Fibroblast of skin of abdomen (primary cell): ENCODE measurements around the gene SRCIN1.
A peak's percentile ranks its signal among the peaks of the same experiment; 100 is the strongest.

Experiments used
- DNase-seq: peaks from one replicate; pipeline ENCODE4 v3.0.0-alpha.2; 2013

Gene SRCIN1

DNA sequence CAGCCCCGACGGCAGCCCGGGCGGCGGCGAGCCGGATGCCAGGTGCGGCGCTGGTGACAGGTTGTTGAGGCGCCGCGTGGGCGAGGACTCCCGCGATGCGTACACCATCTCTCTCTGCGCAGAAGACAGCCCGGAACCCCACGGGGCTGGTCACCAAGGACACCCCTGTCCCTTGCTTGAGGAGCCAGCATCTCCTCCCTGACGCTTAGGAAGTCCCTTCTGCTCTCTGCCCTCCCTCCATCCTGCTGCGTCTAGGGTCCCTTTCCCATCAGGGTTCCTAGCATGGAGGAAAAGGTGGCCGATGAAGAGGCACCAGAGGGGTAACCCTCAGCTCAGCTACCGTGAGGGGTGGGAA lies 43.6 kb downstream of the SRCIN1 start:
- no peak for DNase-seq

DNA sequence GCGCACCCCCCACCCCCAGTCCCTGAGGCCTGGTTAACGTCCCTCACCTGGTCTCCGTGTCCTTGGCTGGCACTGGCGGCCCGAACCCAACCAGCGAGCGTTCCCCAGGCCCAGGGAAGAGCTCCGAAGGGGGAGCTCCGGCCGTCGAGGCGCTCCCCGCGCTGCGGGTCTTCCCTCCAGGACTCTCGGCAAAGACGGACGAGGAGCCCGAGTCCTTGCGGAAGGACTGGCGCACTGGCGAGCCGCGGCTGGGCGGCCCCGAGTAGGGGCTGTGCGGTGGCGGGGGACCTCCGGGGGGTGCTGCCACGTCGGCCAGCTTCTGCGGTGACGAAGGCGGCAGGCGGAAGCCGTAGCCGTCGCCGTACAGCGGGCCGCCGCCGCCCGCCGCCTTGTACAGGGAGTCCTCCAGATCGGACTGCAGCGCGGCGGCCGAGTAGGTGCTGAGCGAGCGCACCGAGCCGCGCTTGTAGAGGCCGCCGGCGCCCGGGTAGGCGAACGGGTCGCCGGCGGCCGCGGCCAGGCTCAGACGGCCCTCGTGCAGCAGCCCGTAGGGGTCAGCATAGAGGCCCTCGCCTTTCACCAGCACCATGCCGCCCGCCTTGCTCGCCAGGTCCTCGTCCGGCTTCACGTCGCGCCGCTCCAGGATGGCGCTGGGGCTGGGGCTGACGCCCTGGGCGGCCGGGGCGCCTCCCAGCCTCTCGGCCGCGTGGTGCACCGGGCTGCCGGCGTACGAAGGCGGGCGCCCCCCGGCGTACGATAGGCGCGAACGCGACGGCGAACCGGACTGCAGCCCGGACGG lies 44.1 kb downstream of the SRCIN1 start:
- DNase-seq, result no peak

DNA sequence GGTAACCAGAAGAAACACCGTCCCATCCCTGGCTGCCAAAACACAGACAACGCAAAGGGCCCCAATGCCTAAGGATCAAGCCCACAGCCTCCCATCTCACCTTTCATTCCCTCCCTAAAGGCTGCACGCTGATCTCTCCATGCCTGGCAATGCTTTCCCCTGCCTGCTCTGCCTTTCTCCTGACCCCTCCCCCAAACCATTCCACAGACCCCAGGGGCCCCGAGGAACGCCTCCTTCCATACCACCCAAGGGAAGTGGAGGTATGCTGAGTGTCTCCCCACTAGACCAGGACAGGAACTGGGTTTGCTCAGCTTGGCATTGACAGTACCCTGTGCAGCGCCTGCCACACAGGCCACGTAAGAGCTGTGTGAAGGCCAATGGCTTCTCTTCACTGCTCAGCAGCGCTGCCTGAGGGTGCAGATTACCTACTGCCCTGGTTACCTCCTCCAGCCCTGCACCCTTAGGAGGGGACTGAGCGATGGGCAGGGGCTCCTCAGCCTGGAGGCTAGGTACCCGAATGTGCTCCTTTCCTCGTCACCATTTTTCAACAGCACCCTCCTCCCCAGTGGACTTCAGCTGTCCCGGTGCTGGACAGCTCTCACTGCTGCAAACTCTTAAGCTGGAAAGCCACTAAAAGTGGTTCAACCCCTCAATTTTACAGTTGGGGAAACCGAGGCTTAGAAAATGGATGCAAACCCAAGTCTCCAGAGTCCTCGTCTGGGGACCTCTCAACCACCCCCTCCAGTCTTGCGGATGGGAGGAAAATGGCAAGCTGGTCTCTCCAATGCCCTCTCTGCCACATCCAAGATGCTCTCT lies 45.0 kb downstream of the SRCIN1 start:
- peak; percentile 27 for DNase-seq

DNA sequence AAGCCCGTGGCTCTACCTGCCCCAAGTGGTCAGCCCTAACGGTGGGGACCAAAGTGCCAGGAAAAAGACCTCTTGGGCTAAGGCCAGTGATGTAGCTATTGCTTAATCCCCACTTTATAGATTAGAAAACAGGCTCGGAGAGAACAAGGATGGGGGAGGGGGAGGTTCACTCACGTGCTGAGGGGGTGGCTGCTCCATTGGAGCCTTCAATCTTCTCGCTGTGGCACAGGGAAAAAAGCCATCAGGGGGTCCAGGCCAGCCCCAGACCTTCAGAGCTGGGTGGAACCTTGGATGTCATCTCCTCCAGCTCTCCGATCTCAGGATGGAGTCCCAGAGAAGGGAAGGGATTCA lies 45.9 kb downstream of the SRCIN1 start:
- DNase-seq, result no peak

DNA sequence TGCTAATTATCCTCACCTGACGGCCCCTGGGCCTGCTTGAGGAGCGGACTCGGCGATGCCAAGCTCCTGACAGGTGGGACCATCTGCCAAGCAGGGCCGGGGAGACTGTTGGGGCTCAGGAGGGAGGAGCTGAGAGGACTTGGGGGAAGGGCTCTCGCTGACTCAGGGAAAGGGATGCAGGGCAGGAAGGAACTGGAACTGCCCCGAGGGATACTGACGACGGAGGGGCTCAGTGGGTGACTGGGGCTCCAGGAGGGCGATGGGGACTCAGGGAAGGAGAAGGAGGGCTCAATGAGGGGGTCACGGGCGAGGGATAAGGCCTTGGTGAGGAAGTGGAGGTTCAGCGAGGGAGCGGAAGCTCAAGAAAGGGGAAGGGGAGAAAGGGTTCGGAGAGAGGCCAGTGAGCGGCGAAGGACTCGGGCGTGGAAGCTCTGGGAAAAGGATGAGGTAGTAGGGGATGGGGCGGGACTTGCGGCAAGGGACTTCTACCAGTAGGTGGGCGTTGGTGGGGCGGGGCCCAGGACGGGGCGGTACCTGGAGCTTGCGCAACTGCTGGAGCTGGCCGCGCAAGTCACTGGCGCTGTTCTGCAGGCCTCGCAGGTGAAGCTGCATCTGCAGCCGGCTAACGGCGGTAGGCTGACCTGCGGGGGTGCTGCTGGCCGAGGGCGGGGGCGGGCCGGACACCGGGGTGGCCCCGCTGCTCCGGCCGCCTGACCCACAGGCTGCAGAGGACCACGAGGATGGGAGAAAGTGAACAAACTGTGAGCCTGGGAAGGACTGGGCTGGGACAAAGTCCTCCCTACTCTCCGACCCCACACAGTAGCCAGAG lies 46.5 kb downstream of the SRCIN1 start:
- DNase-seq, result peak; percentile 43

DNA sequence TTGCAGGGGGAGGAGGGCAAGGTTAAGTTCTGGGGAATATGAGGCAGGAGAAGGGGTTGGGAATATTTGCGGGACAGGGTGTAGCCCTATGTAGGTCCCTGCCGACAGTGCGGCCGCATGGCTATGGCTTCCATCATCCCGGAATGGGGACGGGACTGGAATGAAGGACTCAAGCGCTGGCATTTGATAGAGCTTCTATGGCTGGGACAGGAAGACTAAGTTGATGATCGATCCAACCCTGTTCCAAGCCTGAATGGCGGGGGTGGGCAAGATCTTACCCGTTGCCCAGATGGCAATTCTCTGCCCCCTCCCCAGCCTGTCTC lies 47.1 kb downstream of the SRCIN1 start:
- DNase-seq, result no peak

DNA sequence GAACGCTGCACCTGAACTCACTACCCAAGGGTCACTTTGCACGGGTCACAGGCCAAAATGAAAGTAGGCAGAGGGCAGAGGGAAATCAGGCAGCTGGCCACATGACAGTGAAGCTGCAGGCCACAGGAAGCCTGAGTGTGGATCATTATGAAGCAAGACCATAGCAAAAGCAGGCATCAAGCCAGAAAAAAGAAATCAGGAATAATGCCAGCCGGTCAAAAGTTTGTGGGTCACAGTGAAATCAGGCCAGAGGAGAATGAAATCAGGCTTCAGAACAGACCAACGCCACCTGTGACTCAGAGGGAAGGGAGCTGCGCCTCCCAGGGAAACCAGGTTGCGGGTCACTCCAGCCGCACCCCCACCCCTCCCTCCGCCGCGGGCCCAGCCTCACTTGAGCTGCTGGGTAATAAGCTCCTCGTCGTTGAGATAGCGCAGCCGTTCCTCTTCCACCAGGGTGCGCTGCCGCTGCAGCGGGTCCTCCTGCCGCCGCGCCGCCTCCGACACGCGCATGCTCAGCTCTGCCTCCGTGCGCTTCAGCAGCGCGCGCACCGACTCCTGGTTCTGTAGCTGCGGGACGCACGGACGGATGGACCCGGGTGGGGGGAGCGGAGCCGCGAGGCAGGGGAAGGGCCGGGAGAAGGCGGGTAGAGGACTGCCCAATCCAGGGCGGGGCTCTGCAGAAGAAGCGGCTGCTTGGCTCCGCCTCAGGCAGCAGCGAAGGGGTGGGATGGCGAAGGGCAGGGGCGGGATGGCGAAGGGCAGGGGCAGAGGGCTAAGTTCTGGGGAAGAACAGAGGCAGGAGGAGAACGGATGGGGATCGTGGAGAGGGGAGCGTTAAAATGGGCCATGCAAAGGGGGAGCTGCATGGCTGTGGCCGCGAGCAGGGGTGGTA lies 47.7 kb downstream of the SRCIN1 start:
- DNase-seq, result peak; percentile 86

DNA sequence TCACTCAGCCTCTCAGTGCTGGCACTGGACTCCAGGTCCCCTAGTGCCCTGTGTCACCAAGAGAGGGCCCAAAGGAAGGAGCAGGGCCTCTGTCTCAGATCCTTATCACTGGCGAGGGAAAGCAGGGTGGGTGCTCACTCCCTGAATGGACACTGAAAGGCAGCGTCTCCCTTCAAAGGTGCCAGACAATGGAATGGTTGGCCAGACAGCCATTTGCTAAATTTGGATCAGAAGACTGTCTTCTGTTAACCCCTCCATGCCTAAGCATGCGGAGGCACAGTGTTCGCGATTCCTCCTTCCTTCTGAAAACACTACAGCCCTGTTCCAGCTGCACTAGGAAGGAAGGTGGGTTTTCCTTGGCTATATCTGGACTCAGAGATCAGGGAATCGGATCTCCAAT lies 48.4 kb downstream of the SRCIN1 start:
- no peak for DNase-seq

DNA sequence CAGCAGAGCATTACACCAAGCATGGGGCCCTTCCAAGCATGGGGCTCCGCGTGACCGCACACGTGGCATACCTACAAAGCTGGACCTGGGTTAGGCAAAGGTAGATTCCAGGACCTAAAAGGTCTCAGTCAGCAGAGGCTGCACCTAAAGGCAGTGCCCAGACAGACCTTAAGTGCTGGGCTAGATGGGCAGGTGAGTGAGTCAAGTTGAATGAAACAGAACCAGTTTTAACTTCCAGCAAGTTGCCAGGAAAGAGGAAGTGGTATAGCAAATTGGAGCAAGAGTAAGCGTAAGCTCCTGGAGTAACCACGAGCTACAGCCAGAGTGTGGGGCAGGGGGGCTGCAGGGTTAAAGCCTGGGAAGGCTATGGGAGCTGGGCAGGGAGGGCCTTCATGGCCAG lies 49.5 kb downstream of the SRCIN1 start:
- no peak for DNase-seq

DNA sequence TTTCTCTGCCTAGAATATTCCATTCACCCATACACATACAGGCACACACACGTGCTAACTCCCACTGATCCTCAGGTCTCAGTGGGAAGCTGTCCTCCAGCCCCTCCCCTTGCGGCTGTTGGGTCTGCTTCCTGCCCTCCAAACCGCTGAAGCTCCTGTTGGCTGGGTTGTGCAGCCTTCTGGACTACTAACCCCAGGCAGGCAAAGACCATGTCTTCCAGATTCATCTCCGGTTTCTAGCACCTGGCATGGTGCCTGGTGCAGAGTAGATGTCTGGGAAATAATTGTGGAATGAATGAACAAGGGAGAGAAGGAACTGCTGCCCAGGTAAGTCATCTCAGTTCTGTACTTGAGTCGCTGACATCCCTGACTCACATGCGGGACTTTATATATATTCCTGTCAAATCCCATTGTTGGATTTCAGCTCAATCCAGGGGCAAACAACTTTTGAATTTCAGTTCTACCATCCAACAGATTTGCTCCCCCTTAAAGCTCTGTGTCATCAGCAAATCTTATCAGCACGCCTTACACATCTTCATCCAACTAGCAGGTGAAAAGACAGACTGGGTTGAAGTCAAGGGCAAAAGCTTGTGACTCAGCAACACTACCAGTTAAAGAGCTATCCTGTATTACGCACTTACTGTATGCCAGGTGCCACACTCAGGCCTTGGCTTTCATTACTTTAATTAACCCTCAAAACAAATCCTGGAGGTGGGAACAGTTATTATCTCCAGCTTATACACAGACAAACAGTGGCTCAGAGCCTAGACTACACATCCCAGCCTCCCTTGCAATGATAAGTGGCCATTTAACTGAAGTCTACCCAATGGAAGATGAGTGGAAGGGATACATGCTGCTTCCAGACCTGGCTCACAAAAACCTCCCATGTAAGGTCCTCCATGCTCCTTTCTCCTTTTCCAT lies 51.1 kb downstream of the SRCIN1 start:
- peak; percentile 15 for DNase-seq

DNA sequence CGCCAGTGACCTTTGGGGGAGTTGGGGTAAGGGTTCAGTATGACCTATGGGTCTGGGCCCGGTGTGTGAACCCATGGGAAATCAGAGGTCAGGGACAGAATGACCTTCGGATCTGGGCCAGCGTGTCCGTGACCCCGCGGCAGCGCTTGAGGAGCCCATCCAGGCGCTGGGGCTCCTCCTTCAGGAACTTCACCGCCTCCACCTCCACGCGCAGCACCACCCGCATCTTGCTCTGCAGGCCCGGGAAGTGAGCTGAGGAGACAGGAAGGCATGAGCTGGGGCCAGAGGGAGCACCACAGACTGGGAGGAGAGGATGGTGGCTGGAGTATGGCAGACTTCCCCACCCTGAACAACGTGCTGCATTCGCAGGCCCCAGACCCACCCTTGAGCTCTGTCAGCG lies 53.4 kb downstream of the SRCIN1 start:
- no peak for DNase-seq

DNA sequence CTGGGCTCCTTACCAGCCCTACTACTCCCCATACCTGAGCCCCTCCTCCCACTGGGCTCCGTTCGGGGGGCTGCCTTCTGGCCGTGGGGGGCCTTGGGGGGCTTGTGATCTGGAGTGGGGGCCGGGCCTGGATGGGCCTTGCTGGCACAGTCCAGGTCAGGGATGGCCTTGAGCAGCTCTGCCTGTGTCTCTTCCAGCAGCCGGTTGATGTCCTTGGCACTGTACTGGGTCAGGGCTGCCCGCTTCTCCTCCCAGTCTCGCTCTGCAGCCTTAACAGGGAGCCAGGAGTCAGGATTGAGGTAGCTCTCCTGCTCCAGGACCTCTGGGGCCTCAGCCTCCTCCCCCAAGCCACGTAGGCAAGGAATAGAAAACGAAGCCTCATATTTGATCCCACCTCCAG lies 54.6 kb downstream of the SRCIN1 start:
- DNase-seq, result no peak

DNA sequence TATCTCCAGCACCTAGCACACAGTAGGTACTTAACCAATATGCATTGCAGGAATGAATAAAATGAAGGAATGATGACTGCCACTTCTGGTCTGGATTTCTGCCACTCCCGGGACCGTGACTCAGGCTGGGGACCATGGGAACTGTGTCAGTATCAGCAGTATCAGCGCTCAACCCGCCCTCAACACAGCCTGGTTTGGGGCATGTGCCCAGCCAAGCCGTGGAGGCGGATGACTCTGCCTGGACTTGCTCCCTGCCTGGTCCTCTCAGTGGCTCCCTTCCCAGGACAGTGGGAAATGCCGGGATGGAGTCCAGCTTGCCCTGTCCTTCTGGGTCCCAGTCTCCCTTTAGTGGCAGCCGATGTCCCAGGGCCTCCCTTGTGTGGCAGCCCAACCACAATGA lies 55.1 kb downstream of the SRCIN1 start:
- no peak for DNase-seq

DNA sequence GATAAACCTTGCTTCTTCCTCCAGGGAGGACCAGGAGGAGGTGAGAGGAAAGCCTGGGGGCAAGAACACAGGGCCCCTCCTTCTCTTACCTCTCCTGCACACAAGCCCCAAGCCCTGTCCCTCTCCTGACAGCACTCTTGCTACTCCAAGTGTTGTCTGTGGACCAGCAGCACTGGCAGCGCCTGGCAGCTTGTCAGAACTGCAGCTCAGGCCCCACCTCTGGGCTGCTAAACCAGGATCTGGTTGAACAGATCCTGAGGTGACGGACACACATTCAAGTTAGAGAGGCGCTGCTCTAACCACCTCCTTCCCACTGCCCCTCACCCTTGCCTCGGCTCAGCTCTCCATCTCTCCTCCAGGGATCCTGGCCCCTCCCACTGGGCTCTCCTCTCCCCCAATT lies 56.5 kb downstream of the SRCIN1 start:
- no peak for DNase-seq

DNA sequence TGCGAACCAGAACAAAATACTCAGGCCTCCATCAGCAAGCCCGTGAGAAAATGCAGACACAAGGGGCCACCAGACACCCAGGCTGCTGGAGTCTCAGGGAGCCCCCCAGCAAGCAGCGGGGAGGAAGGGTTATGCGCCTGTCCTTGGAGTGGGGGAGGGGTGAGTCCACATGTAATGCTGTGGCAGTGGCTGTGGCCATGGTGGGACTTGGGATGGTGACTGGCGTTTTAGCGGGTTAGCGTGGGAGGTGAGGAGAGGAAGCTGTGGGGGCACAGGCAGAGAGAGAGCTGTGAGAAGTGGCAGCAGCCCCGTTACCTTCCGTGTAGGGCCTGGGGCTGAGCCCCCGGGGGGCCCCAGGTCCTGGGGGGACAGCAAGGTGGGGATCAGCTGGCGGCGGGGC lies 58.3 kb downstream of the SRCIN1 start:
- DNase-seq, result no peak

DNA sequence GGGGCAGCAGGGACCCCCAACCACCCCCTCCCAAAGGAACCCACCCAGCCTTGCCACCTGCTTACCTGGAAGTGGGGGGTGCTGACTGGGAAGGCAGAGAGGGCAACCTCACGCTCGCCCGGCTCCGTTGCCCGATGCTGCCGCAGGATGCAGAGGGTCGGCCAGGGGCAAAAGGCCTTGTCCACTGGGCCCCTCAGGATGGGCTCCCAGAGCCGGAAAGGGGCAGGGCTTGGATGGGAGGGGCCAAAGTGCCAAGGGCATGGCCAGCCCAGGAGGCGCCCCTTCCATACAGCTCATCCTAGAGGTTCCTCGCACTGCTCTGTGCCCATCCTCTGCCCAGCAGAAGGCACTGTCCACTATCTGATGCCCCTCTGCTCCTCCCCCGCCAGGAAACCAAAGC lies 59.4 kb downstream of the SRCIN1 start:
- no peak for DNase-seq

DNA sequence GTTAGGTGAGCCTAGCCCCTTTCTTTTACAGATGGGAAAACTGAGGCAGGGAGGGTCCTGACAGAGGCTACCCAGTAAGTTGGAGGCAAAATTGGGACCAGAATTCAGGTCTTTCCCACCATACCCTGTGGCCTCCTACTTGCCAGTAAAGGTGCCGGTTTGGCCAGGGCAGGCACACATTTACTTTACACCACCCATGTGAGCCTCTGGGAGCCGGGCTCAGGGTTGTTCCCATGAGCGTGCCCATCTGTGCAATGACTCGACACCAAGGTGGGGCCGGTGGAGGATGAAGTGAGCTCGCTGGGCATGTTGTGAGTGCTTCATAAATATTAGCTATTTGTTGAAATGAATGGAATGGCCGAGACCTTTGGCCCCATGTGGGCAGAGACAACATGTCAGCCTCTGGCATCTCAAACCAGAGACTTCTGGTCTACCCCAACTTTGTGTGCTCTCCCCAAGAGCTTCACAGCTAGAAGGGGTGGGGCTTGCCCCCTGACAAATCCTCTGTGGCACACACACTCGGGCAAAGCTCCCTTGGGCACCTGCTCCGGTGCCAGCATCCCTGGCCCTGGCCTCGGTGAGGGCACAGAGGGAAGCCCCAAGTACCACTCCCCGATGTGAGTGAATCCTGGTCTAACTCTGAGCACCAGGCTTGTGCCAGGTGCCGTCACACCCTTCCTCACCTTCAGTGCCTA lies 60.1 kb downstream of the SRCIN1 start:
- DNase-seq, result no peak

DNA sequence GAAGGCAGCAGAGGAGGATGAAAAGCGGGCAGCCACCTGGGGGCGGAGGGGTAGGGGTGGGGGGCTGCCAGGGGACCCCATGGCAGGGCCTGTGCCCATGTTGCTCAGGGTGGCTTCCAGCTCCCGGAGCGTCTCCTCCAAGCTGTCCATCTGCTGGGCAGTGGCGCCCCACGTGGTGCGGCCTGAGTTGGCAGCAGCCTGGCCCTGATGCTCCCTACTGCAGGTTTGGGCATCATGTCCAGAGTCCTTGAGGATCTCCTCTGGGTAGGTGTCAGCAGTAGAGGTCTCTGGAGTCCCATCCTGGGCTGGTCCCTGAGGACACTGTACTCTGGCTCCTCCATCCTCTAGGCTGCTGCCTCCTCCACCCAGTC lies 60.9 kb downstream of the SRCIN1 start:
- DNase-seq, result no peak

DNA sequence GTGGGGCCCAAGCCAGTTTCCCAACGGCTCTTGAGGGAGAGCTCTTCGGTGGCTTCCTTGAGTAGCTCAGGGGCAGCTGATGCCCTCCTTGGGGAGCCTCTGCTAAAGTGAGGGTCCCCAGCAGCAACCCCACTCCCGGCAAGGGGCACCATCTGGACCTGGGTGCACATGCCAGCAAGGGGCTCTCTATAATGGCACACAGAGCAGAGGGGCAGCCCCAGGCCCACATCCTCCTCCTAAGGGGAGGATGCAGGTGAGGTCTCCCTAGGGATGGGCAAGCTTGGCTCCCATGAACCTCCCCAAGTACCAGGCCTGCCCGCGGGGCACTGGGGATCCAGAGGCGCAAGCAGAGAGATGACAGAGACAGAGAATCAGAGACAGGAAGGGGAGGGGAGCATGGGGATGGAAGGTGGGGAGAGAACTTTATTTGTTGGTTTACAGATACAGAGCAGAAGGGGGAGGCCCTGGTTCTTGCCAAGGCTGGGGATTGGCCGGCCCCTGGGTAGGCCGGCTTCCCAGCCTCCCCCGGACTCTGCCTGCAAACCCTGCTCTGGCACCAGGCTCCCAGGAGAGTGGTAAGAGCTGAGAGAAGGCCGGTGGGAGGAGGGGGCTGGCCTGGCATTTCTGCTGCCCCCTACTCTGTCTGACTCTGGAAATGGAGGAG lies 61.4 kb downstream of the SRCIN1 start:
- DNase-seq, result no peak
